Stimulated activated CD4-positive, alpha-beta T cell treated with anti-CD3 and anti-CD28 coated beads, Interleukin-4, amount 100 ng/mL, for 1 hour (primary cell): ENCODE measurements around the gene DUSP7.
A peak's percentile ranks its signal among the peaks of the same experiment; 100 is the strongest.

ENCODE experiments used
- DNase-seq: peaks from one replicate; pipeline ENCODE4 v3.0.0-alpha.2; 2020

DUSP7 gene, protein sequence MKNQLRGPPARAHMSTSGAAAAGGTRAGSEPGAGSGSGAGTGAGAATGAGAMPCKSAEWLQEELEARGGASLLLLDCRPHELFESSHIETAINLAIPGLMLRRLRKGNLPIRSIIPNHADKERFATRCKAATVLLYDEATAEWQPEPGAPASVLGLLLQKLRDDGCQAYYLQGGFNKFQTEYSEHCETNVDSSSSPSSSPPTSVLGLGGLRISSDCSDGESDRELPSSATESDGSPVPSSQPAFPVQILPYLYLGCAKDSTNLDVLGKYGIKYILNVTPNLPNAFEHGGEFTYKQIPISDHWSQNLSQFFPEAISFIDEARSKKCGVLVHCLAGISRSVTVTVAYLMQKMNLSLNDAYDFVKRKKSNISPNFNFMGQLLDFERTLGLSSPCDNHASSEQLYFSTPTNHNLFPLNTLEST

DNA sequence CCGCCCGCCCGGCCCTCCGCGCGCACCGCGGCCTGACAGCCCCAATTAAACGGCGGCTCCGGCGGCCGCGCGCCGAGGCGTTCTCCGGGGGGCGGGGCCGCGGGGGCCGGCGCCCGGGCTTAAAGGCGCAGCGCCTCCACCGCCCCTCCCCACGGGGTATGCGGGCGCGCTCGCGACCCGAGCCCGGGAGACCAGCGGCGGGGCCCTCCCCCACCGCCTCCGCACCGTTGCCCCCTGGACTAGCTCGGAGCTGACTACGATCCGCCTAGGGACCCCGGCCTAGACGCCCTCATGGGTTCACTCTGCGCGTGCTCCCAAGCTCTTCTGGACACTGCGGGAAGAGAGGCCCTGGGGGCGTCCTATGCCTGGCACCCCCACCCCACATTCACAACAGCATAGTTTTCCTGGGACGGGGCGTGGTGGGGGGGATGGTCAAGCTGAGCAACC, at the start of gene DUSP7:
DUSP7 (minus strand) TSS at position 51 of the 447 bp plus-strand sequence. CDS start 205 bp downstream, outside the sequence.
- peak; percentile 78 for DNase-seq

DNA sequence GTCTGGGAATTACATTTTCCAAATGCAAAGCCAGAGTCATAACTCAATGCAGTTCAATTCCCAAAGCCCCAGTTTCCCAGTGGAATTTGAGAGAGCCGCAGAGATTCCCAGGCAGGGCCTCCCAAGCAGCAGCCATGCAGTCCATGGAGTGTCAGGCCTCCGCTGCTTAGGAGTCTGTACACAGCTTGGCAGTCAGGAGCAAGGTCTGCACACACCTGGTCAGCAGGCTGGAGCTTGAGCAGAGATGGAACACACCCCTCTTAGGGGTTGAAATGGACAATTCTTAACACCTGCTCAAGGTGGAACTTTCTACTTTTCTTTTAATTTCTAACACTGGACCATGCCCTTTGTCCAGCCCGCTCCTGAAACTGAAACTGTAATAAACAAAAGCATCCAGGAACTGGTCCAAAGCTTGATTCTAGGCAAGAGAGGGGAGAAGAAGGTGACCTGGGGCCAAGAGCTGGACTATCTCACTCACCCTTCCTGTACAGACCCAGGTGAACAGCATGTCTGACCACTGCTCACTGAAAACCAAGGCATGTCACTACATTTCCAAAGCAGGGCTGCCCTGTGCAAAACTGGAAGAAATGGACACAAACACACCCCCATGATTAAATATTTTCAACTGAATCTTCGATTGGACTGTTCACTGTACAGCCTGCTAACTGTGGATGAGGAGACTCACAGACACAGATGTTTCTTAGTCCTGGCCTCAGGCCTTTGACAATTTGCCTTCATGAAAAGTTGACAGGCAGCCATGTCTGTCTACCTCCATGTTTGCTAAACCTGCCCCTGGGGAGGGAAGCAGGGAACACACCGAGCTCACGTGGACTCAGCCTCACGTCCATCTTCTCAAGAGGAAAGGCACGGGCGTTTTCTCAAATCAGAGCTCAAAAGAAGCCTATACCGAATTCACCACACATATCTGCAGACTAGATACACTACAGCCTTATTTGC, 48.6 kb upstream of the DUSP7 start:
- no peak for DNase-seq

DNA sequence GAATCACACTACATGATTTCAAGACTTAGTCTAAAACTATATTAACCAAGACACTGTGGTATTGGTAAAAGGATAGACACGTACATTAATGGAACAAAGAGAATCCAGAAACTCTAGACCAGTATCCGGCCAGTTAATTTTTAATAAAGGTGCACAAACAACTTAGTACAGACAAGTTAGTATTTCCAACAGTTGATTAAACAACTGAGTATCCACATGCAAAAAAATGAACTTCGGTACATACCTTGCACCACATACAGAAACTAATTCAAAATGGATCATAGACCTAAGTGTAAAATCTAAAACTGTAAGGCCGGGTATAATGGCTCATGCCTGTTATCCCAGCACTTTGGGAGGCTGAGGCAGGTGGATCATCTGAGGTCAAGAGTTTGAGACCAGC, 46.6 kb upstream of the DUSP7 start:
- DNase-seq: no peak

DNA sequence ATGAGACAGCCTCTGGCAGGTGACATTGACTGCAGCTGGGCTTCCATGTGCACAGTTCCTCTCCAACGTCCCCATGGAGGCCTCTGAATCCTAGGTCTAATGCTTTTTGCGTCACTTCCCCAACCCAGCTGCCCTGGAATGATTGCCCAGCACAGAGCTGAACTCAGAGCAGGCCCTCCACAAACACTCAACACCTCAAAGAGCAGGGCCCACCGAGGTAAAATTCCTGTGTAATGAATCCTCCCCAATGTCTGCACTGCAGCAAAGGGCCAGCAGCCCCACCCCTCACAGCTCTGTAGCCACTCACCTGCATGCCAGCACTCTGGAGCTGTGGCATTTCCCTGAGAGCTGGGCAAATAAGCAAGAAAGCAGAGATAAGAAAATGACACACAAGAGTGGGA, 42.6 kb upstream of the DUSP7 start:
- DNase-seq: no peak

DNA sequence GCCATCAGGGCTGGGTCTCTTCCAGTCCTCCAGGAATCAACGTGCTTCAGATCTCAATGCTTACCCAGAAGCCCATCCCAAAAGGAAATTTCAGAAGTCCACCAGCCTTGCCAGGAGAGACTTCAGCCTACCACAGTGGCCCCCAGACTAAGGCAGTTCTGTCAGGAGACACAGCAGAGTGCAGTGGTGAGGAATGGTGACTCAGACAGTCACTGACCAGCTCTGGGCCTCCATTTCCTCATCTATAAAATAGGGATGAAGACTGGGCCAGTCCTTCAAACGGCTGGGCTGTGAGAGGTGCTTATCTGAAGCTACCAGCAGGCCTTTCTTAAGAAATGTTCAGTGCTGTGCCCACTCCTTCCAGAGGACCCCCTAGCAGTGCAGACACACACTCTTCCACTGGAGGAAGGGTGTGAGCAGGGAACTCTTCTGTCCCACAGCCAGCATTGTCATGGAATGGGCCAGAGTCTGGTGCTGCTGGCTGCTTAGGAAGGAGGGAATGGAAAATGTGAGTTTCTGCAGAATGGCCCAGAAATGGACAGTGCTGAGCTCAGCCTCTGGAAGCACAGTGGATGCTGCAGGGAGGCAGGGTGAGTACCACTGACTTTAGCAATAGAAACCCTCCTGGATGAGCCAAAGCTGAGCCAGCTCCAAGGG, 41.6 kb upstream of the DUSP7 start:
- DNase-seq: no peak

DNA sequence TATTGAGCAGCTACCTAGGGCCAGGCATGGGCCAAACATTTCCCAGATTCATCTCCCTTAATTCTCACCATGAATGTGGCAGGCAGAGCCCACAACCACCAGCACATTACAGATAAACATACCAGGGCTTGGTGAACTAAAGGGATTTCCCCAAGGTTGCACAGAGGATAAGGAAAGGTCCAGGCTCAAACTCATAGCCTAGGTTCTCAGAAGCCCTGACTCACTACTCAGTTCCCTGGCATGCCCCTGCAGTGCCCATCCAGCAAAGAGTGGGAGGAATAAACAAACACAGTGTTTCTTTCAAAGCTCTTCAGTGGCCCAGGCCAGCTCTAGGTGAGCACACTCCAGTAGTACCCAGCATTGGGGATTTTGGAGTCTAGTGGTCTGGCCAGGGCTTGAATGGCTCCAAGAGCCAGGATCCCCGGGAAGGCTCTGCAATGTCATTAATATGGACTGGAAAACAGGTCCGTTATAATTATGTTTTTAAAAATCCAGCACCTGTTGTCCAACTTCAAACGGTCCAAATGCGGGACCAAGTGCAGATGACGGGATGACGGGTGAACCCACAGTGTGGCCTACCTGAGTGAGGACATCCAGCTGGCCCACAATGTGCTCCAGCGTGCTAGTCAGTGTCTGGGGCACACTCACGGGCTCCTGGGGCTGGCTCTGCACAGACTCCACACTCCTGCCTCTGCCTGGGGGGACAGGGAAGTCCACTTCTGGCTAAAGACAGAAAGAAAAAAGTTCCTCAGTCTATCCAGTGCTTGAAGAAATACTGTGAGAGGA, 39.8 kb upstream of the DUSP7 start:
- no peak for DNase-seq

DNA sequence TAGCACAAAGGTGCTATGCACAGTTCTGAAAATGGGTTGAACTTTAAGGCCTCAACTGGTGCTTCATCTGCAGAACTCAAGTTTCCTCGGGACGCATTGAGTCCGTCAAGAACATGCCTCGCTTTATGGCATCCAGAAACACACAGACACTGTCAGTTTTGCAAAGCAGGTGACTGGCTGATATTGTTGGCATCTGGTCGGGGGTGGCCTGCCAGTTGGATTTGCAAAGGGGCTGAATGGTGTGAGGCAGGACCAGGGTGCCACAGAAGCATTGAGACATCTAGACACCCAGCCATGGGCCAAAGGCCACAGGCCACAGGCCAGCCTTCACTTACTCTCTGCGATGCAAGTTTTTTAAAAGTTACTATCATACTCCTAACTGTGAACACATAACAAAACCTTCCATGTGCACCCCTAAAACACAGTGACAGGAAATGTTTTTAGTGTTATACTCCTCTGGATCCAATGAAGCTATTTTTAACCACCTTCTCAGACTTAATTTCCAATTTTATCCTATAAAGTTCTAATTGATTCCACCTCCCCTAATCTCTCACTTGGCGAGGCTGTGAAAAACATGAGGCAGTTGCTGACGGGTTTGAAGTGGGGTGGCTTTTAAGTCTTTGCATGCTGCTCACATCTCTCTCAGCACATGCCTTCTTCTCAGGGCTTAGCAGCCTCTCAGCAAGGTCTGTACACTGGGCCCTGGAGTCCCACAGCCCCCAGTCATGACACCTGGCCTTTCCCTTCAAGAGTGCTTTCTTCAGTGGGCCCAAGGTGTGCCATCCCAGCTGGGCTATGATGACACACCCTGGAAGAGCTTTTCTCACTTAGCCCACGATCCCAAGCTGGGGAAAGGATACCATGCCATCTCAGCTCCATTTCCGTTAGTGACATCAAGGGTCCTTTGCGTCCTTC, 38.5 kb upstream of the DUSP7 start:
- no peak for DNase-seq

DNA sequence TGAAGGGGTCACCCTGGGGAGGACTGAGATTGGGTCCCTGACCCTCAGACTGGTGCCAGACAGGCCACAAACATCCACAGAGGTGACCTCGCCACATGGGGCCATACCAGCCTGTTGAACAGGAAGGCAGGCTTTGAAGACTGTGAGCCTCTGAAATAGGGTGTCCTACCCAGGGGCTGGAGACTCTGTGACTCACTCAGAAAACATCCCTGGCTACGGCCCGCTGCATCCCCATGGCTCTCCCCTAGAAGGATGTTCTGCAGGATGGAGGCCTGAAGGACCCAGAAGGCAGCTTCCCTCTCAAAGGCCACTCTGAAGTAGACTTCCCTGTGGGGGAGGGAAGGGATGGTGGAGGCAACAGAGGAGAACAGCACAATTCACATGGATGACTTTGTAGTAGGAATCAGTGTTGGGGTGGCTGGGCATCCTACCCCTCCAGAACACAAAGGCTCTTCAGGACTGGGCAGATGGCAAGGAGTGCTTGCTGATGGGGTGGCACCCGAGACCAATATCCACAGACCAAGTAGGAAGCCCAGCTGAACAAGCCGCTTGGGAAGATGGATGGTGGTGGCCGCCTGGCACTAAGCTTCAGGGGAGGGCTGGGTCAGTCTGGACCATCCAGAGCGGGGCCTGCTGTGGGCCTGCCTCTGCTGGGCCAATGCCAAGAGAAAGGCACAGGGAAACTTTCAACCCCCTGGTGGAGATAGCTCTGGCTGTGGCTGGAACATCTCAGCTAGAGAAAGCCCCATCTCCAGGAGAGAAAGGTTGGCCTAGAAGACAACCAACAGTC, 37.6 kb upstream of the DUSP7 start:
- no peak for DNase-seq

DNA sequence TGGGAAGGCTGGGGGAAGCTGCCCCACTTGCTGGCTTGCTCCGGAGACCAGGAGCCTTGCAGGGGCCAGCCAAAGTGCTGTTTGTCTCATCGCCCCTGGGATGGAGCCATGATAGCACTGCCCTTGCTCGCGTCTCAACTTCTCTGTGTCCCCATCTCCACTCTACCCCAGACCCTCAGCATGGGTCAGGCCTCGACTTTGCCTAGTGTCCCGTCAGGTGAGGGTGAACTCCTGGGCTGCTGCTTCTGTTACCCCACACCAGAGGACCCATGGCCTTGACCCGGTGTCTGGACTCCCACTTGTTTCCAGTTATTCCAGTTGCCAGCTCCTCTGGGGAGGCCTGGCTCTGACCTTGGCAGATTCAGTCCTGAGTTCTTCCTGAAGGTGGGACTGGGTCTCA, 36.5 kb upstream of the DUSP7 start:
- DNase-seq: no peak

DNA sequence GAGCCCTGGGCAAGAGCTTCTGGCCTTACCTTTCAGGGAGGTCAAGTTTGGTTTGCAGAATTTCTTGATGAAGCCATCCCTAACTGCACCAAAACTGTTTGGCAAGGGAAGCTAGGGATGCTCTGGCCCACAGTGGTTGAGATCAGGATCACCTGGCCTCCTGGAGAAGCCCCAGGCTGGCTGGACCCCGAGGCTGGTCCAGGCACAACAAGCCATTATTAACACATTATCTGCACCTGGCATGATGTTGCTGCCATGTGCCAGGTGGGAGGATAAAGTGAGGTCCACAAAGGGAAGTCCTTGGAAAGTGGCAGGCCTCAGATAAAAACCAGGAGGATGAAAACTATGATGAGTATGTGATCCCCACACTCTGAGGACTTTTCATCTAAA, 35.9 kb upstream of the DUSP7 start:
- no peak for DNase-seq

DNA sequence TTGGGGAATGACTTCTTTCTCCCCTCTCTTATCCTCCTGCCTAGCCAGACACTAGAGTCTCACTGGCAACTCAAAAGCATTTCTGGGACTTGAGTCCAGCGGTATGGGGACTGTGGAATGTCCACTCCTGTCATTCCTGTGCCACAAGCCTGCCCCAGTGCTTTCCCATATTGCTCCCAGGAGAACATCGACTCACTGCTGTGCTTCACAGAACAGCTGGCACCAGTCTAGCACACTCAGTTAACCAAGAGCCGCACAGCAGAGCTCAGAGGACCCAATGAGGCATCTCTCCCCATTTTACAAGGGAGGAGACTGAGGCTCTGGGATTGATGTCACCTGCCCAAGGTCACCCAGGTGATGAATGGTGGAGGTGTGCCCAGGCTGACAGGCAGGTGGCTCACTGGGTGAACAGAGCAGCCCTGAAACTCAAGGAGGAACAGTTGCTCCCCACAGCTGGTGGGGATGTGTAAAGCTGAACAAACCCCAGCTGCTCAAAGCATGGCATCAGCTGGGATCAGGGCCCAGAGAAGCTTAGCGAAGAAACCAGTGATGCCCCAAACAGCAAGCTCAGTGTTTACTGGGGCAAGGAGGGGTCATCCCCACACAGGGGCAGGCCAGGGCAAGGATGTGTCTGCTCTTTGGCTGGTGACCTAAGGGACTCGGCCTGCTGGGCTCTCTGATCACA, 35.4 kb upstream of the DUSP7 start:
- no peak for DNase-seq

DNA sequence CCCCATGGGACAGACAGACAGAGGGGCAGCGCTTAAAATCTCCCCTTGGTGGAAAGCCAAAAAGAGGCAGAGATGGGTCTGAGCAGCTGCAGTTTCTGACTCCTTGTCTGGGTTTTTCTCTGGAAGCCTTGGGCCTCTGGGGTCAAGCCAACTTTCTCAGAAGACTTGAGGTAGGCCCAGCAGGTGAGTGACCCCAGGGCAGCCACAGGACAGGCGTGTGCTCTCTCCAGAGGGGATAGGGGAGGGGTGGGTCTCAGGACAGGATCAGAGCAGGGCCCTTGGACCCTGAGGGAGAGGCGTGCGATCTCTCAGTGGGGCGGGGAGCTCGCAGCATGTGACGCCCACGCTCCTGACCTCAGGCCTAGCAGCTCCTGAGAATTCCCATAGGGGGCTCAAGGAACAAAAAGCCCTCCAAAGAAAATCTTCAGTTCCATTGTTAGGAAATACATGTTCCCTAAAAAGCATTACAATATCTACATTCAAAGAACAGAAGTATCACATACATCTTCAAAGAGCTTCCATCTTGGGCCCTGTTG, 34.6 kb upstream of the DUSP7 start:
- DNase-seq: no peak

DNA sequence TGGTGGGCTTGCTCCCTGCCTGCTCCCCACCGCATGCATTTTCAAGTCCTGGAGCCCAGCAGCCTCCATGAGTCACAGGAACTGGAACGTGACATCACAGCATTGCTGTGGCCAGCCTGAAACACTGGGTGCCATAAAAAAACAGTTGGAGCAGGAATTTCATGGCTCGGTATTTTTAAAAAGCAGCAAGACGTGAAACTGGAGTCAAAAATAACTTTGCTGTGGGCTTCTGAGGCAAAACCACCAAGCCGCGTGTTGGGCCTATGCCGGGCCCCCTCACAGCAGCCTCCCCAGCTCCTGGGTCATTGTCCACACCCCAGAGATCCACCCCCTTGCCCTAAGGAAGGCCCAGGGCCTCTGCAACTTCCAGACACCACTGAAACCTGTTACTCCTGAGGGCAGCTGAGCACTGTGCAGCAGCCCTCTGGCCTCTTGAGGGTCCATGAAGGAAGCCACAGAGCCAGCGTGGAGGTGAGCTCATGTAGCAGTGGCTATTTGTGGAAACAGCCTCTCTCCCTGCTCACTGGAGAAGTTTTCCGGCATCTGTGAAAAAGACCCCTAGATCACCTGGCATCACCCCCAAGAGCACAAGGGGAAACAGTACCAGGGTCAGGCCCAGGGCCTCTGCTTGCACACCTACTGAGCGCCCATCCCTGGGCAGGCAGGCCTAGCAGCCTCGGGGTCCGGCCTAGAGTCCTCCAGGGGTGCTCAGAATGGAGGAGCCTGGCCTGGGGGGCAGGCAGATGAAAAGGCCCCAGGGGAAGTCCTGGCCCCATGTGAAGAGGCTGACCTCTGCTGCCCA, 34.0 kb upstream of the DUSP7 start:
- DNase-seq: no peak

DNA sequence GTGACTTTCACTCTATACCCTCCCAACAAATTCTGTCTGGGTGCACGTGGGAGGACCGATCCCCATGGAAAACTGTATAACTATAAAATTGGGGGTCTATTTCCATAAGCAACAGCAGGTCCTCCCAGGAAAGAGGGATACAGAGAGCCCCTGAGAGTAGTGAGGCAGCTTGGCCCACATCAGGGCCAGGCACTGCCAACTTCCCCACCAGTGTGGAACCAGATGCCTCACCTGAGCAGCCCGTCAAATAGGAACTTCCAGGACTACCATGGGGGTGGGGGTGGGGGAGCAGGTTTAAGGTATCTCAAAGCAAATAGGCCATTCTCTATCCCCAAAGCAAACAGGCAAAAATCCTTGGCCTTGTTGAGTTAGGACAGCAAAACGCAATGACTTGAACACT, 33.3 kb upstream of the DUSP7 start:
- no peak for DNase-seq

DNA sequence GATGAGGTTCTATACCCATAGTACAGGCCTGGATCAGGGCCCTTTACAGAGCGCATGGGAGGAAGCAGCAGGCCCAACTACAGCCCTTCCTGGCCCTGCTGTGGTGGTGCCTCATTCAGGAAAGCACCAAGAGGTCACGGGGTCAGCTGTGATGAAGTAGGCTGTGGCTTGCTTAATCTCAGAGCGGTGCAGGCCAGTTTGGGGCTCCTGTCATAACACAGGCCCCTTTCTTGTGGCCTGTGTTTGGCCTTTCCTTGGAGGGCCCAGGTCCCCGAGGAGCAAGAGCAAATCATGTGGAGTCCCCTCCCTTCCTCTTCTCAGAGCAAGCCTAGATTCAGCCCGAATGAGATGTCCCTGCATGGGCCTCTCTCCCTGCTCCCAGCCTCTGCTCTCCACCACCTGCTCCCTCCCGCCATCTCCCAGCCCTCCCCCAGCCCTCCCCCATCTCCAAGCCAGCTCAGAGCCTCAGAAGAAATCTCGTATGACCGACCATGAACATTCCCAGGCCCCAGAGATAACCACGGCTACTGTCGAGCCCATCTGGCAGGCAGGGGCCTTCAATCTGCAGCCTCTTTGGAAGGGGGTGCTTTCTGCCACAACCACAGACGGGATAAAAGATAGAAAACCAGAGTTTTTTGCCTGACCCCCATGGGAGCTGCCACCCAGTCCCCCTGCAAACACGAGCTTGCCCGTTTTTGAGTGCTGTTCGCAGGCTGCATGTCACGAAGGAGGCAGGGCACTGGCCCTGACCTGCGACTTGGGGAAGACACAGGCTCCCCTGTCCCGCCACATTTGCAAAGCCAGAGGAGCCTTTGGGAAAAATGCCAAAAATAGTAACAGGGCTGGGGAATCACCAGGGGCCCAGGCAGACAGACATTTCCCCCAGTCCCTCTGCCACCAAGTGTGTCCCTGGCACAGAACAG, 32.3 kb upstream of the DUSP7 start:
- DNase-seq: no peak

DNA sequence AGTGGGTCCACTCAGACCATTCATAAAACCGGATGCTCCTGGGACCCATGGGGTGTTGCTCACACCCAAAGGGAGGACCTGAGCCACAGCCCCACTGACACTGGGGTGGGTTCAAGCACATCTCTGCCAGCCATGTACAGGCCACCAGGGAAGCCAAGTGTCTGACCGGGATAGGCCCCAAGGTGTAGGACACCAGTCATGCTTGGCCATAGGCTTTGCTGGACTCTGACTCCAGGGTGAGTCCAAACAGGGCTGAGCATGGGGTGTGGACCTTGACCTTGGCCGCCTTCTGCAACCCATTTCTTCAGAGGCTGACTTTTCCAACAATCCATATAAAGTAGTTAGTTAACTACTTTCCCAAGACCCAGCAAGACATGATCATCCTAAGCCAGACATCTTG, 31.4 kb upstream of the DUSP7 start:
- no peak for DNase-seq

DNA sequence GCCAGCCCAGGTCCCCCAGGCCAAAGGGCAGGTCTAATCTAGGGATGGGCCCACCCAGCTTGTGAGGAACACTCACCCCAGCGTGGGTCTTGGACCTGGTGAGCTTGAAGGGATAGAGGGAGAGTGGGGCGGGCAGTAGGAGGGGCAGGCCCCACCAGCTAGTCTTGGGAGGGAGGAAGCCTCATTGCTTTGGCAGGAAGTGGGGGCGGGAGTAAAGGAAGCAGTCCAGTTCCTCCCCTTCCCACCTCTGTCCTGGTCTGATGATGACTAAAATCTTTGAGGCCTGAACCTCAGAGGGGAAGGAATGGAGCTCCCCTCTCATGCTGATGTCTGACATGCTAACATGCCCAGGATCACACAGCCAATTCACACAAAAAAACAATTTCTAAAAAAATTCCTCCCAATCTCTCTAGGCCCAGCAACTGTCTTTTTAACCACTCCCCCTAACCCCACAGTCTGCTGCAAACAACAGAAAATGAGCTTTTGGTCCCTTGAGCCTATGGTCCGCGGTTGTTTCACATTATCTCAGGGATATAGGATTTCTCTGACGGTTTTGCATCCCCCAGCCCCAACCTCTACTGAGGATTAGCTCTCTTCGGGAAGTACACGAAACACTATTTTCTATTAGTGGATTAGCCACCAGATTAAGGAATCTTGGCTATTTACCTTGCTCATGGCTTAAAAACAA, 30.7 kb upstream of the DUSP7 start:
- DNase-seq: no peak
